Measurements from ENCODE around the gene DONSON. TPM values are rescaled to one million over a fixed set of nuclear protein-coding genes. Genes with fewer than 3 reads are reported as not detected.

Gene DONSON
- total RNA-seq, 4 donors from 2014 or later = 11.5 to 20.6 (median 18.1) TPM

DNA sequence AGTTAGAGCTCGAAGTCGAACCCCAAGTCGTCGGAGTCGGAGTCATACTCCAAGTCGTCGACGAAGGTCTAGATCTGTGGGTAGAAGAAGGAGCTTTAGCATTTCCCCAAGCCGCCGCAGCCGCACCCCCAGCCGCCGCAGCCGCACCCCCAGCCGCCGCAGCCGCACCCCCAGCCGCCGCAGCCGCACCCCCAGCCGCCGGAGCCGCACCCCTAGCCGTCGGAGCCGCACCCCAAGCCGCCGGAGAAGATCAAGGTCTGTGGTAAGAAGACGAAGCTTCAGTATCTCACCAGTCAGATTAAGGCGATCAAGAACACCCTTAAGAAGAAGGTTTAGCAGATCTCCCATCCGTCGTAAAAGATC is 33.5 kb downstream of the DONSON start:
- H3K36me3 ChIP-seq = peaks cover 2 to 95% (median 44%) of the 10 kb centered on the region in 3 donors
- WGBS, 2 donors = 94 to 98% methylated on average over 29 to 32 of the region's 32 CpGs
- no peak for DNase-seq (ENCODE audit: low spot score in 2 of 2)

GRCh38 chr21:33554236-33554981 is 34.1 kb downstream of the DONSON start:
- TF ChIP-seq, protein P1, sequence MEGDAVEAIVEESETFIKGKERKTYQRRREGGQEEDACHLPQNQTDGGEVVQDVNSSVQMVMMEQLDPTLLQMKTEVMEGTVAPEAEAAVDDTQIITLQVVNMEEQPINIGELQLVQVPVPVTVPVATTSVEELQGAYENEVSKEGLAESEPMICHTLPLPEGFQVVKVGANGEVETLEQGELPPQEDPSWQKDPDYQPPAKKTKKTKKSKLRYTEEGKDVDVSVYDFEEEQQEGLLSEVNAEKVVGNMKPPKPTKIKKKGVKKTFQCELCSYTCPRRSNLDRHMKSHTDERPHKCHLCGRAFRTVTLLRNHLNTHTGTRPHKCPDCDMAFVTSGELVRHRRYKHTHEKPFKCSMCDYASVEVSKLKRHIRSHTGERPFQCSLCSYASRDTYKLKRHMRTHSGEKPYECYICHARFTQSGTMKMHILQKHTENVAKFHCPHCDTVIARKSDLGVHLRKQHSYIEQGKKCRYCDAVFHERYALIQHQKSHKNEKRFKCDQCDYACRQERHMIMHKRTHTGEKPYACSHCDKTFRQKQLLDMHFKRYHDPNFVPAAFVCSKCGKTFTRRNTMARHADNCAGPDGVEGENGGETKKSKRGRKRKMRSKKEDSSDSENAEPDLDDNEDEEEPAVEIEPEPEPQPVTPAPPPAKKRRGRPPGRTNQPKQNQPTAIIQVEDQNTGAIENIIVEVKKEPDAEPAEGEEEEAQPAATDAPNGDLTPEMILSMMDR (IDR thresholded peaks at IDR 0.05) = no peak
- TF ChIP-seq POLR2A (IDR thresholded peaks at IDR 0.05) = no peak
- TF ChIP-seq EP300 (IDR thresholded peaks at IDR 0.05) = no peak
- Histone ChIP-seq H3K36me3 (peaks cover 2 to 95% (median 43%) of the 10 kb centered on the region in 3 donors), H3K27ac (no peak overlapping the region), H3K4me1 (peaks cover 0 to 20% (median 6%) of the 10 kb centered on the region in 4 donors), H3K9me3 (no peaks in the 10 kb centered on the region), H3K4me3 (no peak overlapping the region), H3K27me3 (no peaks in the 10 kb centered on the region)
- no peak for DNase-seq (ENCODE audit: low spot score in 2 of 2)
- 94% methylated on average over 18 of the region's 18 CpGs for WGBS, 2 donors

More for the DNA sequence above, 33.5 kb downstream of the DONSON start:
- Histone ChIP-seq H3K4me1 (peaks cover 0 to 20% (median 6%) of the 10 kb centered on the region in 4 donors), H3K27ac (no peak overlapping the region), H3K27me3 (no peaks in the 10 kb centered on the region), H3K4me3 (no peak overlapping the region), H3K9me3 (no peaks in the 10 kb centered on the region)
- TF ChIP-seq, protein P1 (IDR thresholded peaks at IDR 0.05) = no peak
- no peak for TF ChIP-seq POLR2A (IDR thresholded peaks at IDR 0.05)
- no peak for TF ChIP-seq EP300 (IDR thresholded peaks at IDR 0.05)

GRCh38 chr21:33552999-33553598 is 35.4 kb downstream of the DONSON start:
- no peak for TF ChIP-seq EP300 (IDR thresholded peaks at IDR 0.05)
- no peak for TF ChIP-seq POLR2A (IDR thresholded peaks at IDR 0.05)
- TF ChIP-seq, protein P1 (IDR thresholded peaks at IDR 0.05) = no peak
- Histone ChIP-seq H3K27ac (no peak overlapping the region), H3K4me1 (peaks cover 0 to 26% (median 6%) of the 10 kb centered on the region in 4 donors), H3K27me3 (no peaks in the 10 kb centered on the region), H3K36me3 (peaks cover 2 to 93% (median 40%) of the 10 kb centered on the region in 3 donors), H3K4me3 (no peak overlapping the region), H3K9me3 (no peaks in the 10 kb centered on the region)
- WGBS, 2 donors = 94 to 98% methylated on average over 12 of the region's 12 CpGs
- DNase-seq (ENCODE audit: low spot score in 2 of 2) = no peak

GRCh38 chr21:33552093-33552998 is 36.1 kb downstream of the DONSON start:
- no peaks in the 10 kb centered on the region for H3K27me3 ChIP-seq
- H3K4me1 ChIP-seq = peaks cover 0 to 29% (median 6%) of the 10 kb centered on the region in 4 donors
- TF ChIP-seq POLR2A (IDR thresholded peaks at IDR 0.05) = no peak
- no peak for TF ChIP-seq EP300 (IDR thresholded peaks at IDR 0.05)
- TF ChIP-seq, protein P1 (IDR thresholded peaks at IDR 0.05) = no peak
- H3K4me3 ChIP-seq = no peak overlapping the region
- no peaks in the 10 kb centered on the region for H3K9me3 ChIP-seq
- DNase-seq (ENCODE audit: low spot score in 2 of 2) = no peak
- WGBS, 2 donors = 96 to 97% methylated on average over 24 of the region's 24 CpGs
- H3K36me3 ChIP-seq = peaks cover 2 to 93% (median 40%) of the 10 kb centered on the region in 3 donors
- no peak overlapping the region for H3K27ac ChIP-seq
